Mesothelial cell of epicardium (in vitro differentiated cells): Measurements from ENCODE around the gene CHCHD3. TPM values are rescaled to one million over a fixed set of nuclear protein-coding genes. Genes with fewer than 3 reads are reported as not detected.

Source experiments
- DNase-seq, 2 experiments: peaks; one replicate each; pipeline ENCODE4 v3.0.0; 2021; ENCODE audit warnings: low spot score in 2 of 2; ENCODE audit not compliant: unreplicated experiment in 2 of 2
- H3K27ac Mint-ChIP-seq: 2 replicates; pipeline ENCODE4 v1.8.0; 2021; ENCODE audit warnings: mixed read lengths
- H3K27me3 Mint-ChIP-seq: 2 replicates; pipeline ENCODE4 v1.8.0; 2021; ENCODE audit warnings: low read depth, mixed read lengths
- H3K36me3 Mint-ChIP-seq: 2 replicates; pipeline ENCODE4 v1.8.0; 2021; ENCODE audit warnings: mixed read lengths
- H3K4me1 Mint-ChIP-seq: 2 replicates; pipeline ENCODE4 v1.8.0; 2021; ENCODE audit warnings: mixed read lengths
- H3K4me3 Mint-ChIP-seq: 2 replicates; pipeline ENCODE4 v1.8.0; 2021; ENCODE audit warnings: mild to moderate bottlenecking, moderate library complexity, mixed read lengths
- H3K9me3 Mint-ChIP-seq: 2 replicates; pipeline ENCODE4 v1.8.0; 2021; ENCODE audit warnings: mixed read lengths
- CTCF ChIP-seq: fragments of 200-600 bp; sonication (generic); IDR thresholded peaks from one replicate; pipeline ENCODE4 v1.5.0; 2021; ENCODE audit warnings: antibody characterized with exemption; ENCODE audit not compliant: unreplicated experiment
- total RNA-seq: library from RNA; stranded (reverse); gene quantifications from 3 replicates; pipeline ENCODE4 v1.2.1, GENCODE V29; 2021

Gene CHCHD3
- total RNA-seq, 1 donor from 2014 or later: 54.3 TPM

DNA sequence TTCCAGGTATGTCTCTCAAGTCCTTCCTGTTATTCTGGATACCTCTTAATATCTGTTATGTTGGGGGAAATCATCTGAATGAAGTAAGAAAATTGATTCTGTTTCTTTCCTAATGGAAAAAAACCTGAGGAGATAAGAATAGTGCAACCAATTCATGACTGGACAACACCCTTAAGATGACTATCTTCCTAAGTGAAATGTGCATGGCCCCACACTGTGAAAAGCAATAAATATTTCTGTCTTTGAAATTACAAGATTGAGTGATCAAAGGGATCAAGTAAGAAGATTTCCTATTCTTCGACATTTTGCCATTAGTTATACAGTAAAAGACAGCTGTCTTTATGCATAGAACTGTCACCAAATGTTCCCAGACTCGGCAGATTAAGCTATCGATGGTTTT is 73.9 kb downstream of the CHCHD3 start:
- Mint-ChIP-seq H3K4me3 (no peak overlapping the region), H3K27me3 (no peaks in the 10 kb centered on the region), H3K36me3 (no peaks in the 10 kb centered on the region), H3K27ac (no peak overlapping the region), H3K9me3 (no peaks in the 10 kb centered on the region), H3K4me1 (peaks cover 9% of the 10 kb centered on the region)
- no peak for DNase-seq
- no peak for TF ChIP-seq CTCF

DNA sequence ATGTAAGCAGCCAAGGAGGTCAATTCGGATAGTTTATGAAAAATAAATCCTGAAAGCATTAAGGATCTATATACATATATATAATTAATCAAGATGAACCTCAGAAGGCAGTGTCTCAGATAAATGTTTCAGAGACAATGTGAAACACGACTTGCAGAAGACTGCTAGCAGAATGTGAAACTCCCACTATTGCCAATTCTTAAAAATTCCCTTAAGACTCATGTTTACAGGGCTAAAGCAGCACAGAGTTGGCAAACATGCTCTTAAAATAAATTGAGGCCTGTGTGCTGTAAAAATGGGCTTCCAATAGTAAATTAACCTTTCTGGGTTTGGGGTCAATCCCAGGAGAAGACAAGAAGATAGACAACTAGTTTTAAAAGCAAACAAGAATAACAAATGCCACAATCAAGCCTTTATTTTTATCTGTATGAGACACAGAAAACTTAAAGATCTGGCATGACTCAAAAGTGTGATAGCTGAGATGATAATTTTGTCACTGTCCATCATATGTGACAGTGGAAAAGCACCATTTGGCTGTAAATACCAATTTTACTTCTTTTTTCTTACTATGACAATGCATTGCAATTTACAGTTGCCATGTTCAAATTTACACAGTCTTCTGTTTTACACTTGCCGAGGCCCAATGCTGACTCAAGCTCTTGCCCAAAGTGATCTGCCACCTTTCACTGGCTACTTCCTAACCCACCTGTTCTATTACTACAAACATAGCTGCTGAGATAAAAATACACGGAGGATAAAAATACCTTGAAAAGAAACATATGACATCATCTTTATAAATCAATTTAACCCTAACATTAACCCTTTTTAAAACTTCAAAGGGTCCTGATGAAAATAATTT is 78.6 kb downstream of the CHCHD3 start:
- Mint-ChIP-seq H3K9me3 (no peaks in the 10 kb centered on the region), H3K4me3 (no peak overlapping the region)

DNA sequence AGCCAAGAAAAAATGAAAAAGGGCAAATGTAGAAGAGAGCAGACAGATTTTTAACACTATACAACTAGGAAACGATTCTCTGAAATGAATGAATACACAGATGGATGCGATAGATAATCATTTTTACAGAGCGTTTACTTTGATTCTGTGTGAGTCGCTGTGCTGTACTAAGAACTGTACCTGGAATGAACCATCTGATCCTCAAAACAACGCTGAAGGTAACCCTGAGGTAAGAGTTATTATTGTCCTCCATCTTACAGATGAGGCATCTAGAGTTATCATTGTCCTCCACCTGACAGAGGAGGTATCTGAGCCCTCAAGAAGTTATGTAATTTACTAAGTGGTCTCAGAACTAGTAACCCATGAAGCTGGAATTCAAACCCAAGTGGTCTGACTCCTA is 80.2 kb downstream of the CHCHD3 start:
- H3K27me3 Mint-ChIP-seq: no peaks in the 10 kb centered on the region
- DNase-seq: no peak
- no peak overlapping the region for H3K27ac Mint-ChIP-seq
- H3K4me3 Mint-ChIP-seq: no peak overlapping the region
- TF ChIP-seq CTCF: no peak
- no peaks in the 10 kb centered on the region for H3K36me3 Mint-ChIP-seq
- peaks cover 24% of the 10 kb centered on the region for H3K4me1 Mint-ChIP-seq
- H3K9me3 Mint-ChIP-seq: no peaks in the 10 kb centered on the region

More for the DNA sequence above, 78.6 kb downstream of the CHCHD3 start:
- H3K4me1 Mint-ChIP-seq: peaks cover 22% of the 10 kb centered on the region
- no peak overlapping the region for H3K27ac Mint-ChIP-seq
- no peaks in the 10 kb centered on the region for H3K27me3 Mint-ChIP-seq
- no peaks in the 10 kb centered on the region for H3K36me3 Mint-ChIP-seq
- TF ChIP-seq CTCF: no peak
- no peak for DNase-seq

- H3K27ac Mint-ChIP-seq: no peak overlapping the region
- H3K4me3 Mint-ChIP-seq: no peak overlapping the region
- H3K27me3 Mint-ChIP-seq: no peaks in the 10 kb centered on the region
- DNase-seq: no peak
- H3K9me3 Mint-ChIP-seq: no peaks in the 10 kb centered on the region
- peaks cover 27% of the 10 kb centered on the region for H3K4me1 Mint-ChIP-seq
- no peak for TF ChIP-seq CTCF
- no peaks in the 10 kb centered on the region for H3K36me3 Mint-ChIP-seq
Observed at GRCh38 chr7:132999845-133000244, 82.0 kb downstream of the CHCHD3 start.

GRCh38 chr7:132998763-132999162 is 83.1 kb downstream of the CHCHD3 start:
- Mint-ChIP-seq H3K4me3 (no peak overlapping the region), H3K4me1 (peaks cover 29% of the 10 kb centered on the region), H3K27me3 (no peaks in the 10 kb centered on the region), H3K9me3 (no peaks in the 10 kb centered on the region), H3K36me3 (no peaks in the 10 kb centered on the region), H3K27ac (no peak overlapping the region)
- DNase-seq: no peak
- no peak for TF ChIP-seq CTCF
